ENCODE data around the gene TRAPPC12. TPM values are rescaled to one million over a fixed set of nuclear protein-coding genes. Genes with fewer than 3 reads are reported as not detected.
"Not testable (repeated sequence)": the region's sequence is repeated elsewhere in the genome, so short reads cannot be mapped to it uniquely, and the experiment has no call there.

The TRAPPC12 gene
- total and polyA plus RNA-seq, 4 experiments from 2014 or later: 18.0 to 137 (median 94.7) TPM

GRCh38 chr2:3354986-3355385 lies 24.5 kb upstream of the TRAPPC12 start:
- ChIA-PET CTCF (ENCODE audit: partially characterized antibody) (no interaction called here), POLR2A (ENCODE audit: partially characterized antibody) (no interaction called here)
- H3K4me3 Mint-ChIP-seq: no peak overlapping the region
- no peak overlapping the region for H3K27ac ChIP-seq (ENCODE audit: low read depth, low read length)
- intact Hi-C loops (cut with micrococcal nuclease): no loop called here
- peaks cover 6 to 27% (median 10%) of the 10 kb centered on the region in 4 donors for H3K4me1 Mint-ChIP-seq
- H3K4me1 ChIP-seq (ENCODE audit: insufficient read depth, low read length): no peaks in the 10 kb centered on the region
- H3K36me3 Mint-ChIP-seq: peaks cover 34 to 42% of the 10 kb centered on the region in 2 donors
- H3K9me3 Mint-ChIP-seq: peaks cover 0 to 15% (median 4%) of the 10 kb centered on the region in 8 donors
- H3K27me3 ChIP-seq (ENCODE audit: insufficient read depth, low read length): no peaks in the 10 kb centered on the region
- H3K36me3 ChIP-seq (ENCODE audit: insufficient read depth, low read length): peaks cover 8% of the 10 kb centered on the region
- H3K27ac Mint-ChIP-seq: no peak overlapping the region
- no peaks in the 10 kb centered on the region for H3K9me3 ChIP-seq (ENCODE audit: control insufficient read depth in 1 of 2, low read length in 2 of 2)
- H3K27me3 Mint-ChIP-seq: no peaks in the 10 kb centered on the region
- H3K4me3 ChIP-seq (ENCODE audit: low read length in 2 of 2): no peak overlapping the region
- no peak for DNase-seq

DNA sequence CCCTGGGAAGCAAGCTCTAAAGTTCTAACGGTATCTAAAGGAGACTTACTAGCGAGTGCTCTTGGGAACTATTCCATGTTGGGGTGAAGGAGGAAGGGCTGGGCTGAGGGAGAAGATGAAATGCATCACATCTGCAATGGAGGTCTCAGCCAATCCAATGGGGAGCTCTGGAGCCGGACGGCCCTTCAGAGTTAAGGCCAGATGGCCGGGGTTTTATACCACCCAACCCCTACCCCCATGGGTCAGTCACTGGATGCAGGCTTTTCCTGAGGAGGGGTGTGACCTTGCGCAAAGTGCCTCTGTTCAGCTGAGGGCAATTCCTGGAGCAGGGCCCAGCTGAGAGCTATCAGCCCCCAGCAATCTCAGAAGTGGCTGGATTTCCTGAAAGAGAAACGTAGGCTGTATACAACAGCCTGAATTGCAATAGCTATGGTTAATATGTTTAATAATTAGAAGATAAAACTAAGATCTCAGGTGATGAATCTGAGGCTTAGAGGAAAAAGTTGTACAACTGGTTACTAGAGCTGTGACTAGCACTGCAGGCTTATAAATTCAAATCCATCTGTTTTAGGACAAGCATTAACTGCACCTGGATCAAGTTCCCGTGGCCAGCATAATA lies 23.4 kb upstream of the TRAPPC12 start:
- no peak overlapping the region for H3K27ac Mint-ChIP-seq
- H3K36me3 Mint-ChIP-seq: peaks cover 25 to 32% of the 10 kb centered on the region in 2 donors
- no peaks in the 10 kb centered on the region for H3K27me3 ChIP-seq (ENCODE audit: insufficient read depth, low read length)
- POLR2A ChIA-PET (ENCODE audit: partially characterized antibody): no interaction called here
- no peak for DNase-seq
- H3K36me3 ChIP-seq (ENCODE audit: insufficient read depth, low read length): peaks cover 8% of the 10 kb centered on the region
- CTCF ChIA-PET (ENCODE audit: partially characterized antibody): no interaction called here
- no peaks in the 10 kb centered on the region for H3K4me1 ChIP-seq (ENCODE audit: insufficient read depth, low read length)
- H3K4me1 Mint-ChIP-seq: peaks cover 6 to 27% (median 12%) of the 10 kb centered on the region in 4 donors
- intact Hi-C loops (cut with micrococcal nuclease): no loop called here
- H3K4me3 ChIP-seq (ENCODE audit: low read length in 2 of 2): no peak overlapping the region
- H3K27me3 Mint-ChIP-seq: no peaks in the 10 kb centered on the region
- H3K9me3 Mint-ChIP-seq: peaks cover 0 to 7% (median 3%) of the 10 kb centered on the region in 8 donors
- no peaks in the 10 kb centered on the region for H3K9me3 ChIP-seq (ENCODE audit: control insufficient read depth in 1 of 2, low read length in 2 of 2)
- H3K4me3 Mint-ChIP-seq: no peak overlapping the region
- no peak overlapping the region for H3K27ac ChIP-seq (ENCODE audit: low read depth, low read length)

DNA sequence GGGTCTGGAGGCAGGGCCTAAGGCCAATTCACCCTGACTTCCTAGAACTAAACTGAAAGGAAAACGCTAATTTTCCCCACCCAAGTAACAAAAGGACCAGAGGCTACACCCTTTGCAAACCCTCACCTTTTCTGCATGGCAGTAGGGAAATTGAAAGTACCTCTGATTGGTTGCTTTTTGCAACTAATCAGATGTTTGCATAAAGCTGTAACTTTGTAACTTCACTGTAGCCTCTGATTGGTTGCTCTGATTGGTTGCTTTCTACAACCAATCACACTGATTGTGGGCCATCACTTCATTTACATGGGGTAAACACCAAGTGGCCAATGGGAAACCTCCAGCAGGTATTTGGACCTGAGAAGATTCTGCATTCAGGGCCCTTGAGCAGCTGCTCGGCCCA lies 22.7 kb upstream of the TRAPPC12 start:
- Histone ChIP-seq H3K9me3 (ENCODE audit: control insufficient read depth in 1 of 2, low read length in 2 of 2) (no peaks in the 10 kb centered on the region), H3K4me1 (ENCODE audit: insufficient read depth, low read length) (no peaks in the 10 kb centered on the region), H3K27me3 (ENCODE audit: insufficient read depth, low read length) (no peaks in the 10 kb centered on the region), H3K36me3 (ENCODE audit: insufficient read depth, low read length) (peaks cover 8% of the 10 kb centered on the region), H3K27ac (ENCODE audit: low read depth, low read length) (no peak overlapping the region), H3K4me3 (ENCODE audit: low read length in 2 of 2) (no peak overlapping the region)
- ChIA-PET POLR2A (ENCODE audit: partially characterized antibody) (no interaction called here), CTCF (ENCODE audit: partially characterized antibody) (no interaction called here)
- H3K9me3 Mint-ChIP-seq: peaks cover 0 to 7% (median 3%) of the 10 kb centered on the region in 8 donors
- peak overlapping the region in 1 of 7 donors; percentile 69 for H3K27ac Mint-ChIP-seq
- peaks cover 21 to 25% of the 10 kb centered on the region in 2 donors for H3K36me3 Mint-ChIP-seq
- H3K27me3 Mint-ChIP-seq: no peaks in the 10 kb centered on the region
- no peak overlapping the region for H3K4me3 Mint-ChIP-seq
- no peak for DNase-seq
- H3K4me1 Mint-ChIP-seq: peaks cover 6 to 27% (median 15%) of the 10 kb centered on the region in 4 donors
- intact Hi-C loops (cut with micrococcal nuclease): no loop called here

DNA sequence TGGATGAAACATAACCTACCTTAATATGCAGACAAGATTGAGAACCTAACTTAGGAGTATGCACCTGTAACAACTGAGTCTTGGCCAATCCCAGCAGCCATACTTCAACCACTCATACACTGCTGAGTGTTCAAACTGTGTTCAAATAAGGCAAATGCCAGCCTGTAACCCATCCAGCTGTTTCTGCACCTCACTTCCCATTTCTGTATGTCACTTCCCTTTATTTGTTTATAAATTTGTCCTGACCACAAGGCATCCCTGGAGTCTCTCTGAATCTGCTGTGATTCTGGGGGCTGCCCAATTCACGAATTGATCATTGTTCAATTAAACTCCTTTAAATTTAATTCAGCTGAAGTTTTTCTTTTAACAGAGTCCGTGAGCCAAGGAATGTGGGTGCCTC lies 22.0 kb upstream of the TRAPPC12 start:
- H3K4me1 ChIP-seq (ENCODE audit: insufficient read depth, low read length); POLR2A ChIA-PET (ENCODE audit: partially characterized antibody); H3K27ac ChIP-seq (ENCODE audit: low read depth, low read length); intact Hi-C loops (cut with micrococcal nuclease); H3K4me3 Mint-ChIP-seq; CTCF ChIA-PET (ENCODE audit: partially characterized antibody); H3K4me3 ChIP-seq (ENCODE audit: low read length in 2 of 2); H3K27me3 Mint-ChIP-seq; H3K9me3 Mint-ChIP-seq; H3K27me3 ChIP-seq (ENCODE audit: insufficient read depth, low read length); H3K9me3 ChIP-seq (ENCODE audit: control insufficient read depth in 1 of 2, low read length in 2 of 2); H3K36me3 ChIP-seq (ENCODE audit: insufficient read depth, low read length); DNase-seq: not testable (repeated sequence)
- Mint-ChIP-seq H3K4me1 (peaks cover 6 to 29% (median 18%) of the 10 kb centered on the region in 4 donors), H3K27ac (peak overlapping the region in 1 of 7 donors; percentile 46), H3K36me3 (peaks cover 19 to 21% of the 10 kb centered on the region in 2 donors)

DNA sequence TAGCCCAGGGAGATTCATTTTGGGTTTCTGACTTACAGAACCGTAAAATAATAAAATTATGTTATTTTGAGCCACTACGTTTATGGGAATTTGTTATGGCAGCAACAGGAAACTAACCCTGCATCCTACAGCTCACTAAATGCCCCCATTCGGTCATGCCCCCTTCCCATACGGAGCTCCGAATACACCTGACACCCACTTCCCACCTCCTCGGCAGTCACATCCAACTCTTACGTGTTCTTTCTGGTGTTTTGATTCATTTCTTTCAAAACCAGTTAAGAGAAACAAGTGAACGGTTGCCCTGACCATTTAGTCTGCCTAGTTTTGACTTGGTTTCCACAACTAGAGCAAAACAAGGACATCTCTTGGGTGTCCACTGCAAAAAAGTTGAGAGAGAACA lies 21.6 kb upstream of the TRAPPC12 start:
- H3K27ac Mint-ChIP-seq: peak overlapping the region in 2 of 7 donors; percentile 19 to 41
- Histone ChIP-seq H3K27me3 (ENCODE audit: insufficient read depth, low read length) (no peaks in the 10 kb centered on the region), H3K27ac (ENCODE audit: low read depth, low read length) (no peak overlapping the region), H3K4me3 (ENCODE audit: low read length in 2 of 2) (no peak overlapping the region), H3K9me3 (ENCODE audit: control insufficient read depth in 1 of 2, low read length in 2 of 2) (no peaks in the 10 kb centered on the region), H3K36me3 (ENCODE audit: insufficient read depth, low read length) (peaks cover 8% of the 10 kb centered on the region), H3K4me1 (ENCODE audit: insufficient read depth, low read length) (no peaks in the 10 kb centered on the region)
- intact Hi-C loops (cut with micrococcal nuclease): no loop called here
- peaks cover 6 to 34% (median 18%) of the 10 kb centered on the region in 4 donors for H3K4me1 Mint-ChIP-seq
- no peak overlapping the region for H3K4me3 Mint-ChIP-seq
- no peaks in the 10 kb centered on the region for H3K9me3 Mint-ChIP-seq
- no peaks in the 10 kb centered on the region for H3K27me3 Mint-ChIP-seq
- ChIA-PET CTCF (ENCODE audit: partially characterized antibody) (no interaction called here), POLR2A (ENCODE audit: partially characterized antibody) (no interaction called here)
- DNase-seq: no peak
- H3K36me3 Mint-ChIP-seq: peaks cover 14 to 17% of the 10 kb centered on the region in 2 donors

DNA sequence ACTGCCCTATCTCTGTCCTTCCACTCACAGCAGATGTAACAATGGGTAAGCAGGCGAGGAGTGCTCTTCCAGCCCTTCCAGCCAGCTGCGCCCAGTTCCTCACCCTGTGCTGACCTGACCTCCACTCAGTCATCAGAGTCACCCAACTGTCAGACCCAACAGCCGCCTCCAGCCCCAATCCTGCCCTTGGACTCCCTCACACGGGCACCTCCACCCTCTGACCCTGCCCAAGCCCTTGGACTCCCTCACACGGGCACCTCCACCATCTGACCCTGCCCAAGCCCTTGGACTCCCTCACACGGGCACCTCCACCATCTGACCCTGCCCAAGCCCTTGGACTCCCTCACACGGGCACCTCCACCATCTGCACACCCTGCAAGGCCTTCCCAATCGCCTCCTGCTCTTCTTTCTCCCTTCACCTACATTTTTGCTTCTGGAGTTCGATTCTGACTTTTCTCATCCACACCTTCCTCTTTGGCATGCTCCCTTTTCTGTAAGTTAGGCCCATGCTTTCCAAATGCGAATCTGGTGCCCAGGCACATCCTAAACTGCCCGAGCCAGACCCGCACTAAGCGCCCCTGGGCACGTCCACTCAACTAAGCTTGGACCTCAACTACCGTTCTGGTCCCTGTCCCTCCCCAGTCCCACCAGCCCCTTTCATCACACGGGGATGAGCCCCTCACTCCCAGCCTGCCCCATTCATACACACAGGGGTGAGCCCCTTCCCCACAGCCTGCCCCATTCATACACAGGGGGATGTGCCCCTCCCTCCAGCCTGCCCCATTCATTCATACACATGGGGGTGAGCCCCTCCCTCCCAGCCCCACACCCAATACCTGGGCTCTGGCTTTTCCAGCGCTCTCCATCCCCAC lies 17.7 kb upstream of the TRAPPC12 start:
- no peak for DNase-seq
- H3K27ac ChIP-seq (ENCODE audit: low read depth, low read length): no peak overlapping the region
- no peaks in the 10 kb centered on the region for H3K9me3 ChIP-seq (ENCODE audit: control insufficient read depth in 1 of 2, low read length in 2 of 2)
- Mint-ChIP-seq H3K9me3 (no peaks in the 10 kb centered on the region), H3K27me3 (no peaks in the 10 kb centered on the region), H3K36me3 (peaks cover 0 to 12% of the 10 kb centered on the region in 2 donors), H3K27ac (peak overlapping the region in 2 of 7 donors; percentile 20 to 42), H3K4me1 (peaks cover 11 to 40% (median 28%) of the 10 kb centered on the region in 4 donors), H3K4me3 (no peak overlapping the region)
- no peak overlapping the region for H3K4me3 ChIP-seq (ENCODE audit: low read length in 2 of 2)
- POLR2A ChIA-PET (ENCODE audit: partially characterized antibody): no interaction called here
- no peaks in the 10 kb centered on the region for H3K36me3 ChIP-seq (ENCODE audit: insufficient read depth, low read length)
- CTCF ChIA-PET (ENCODE audit: partially characterized antibody): no interaction called here
- H3K4me1 ChIP-seq (ENCODE audit: insufficient read depth, low read length): peaks cover 4% of the 10 kb centered on the region
- no peaks in the 10 kb centered on the region for H3K27me3 ChIP-seq (ENCODE audit: insufficient read depth, low read length)
- intact Hi-C loops (cut with micrococcal nuclease): no loop called here

- H3K27me3 ChIP-seq (ENCODE audit: insufficient read depth, low read length): no peaks in the 10 kb centered on the region
- no peaks in the 10 kb centered on the region for H3K9me3 ChIP-seq (ENCODE audit: control insufficient read depth in 1 of 2, low read length in 2 of 2)
- Mint-ChIP-seq H3K4me3 (no peak overlapping the region), H3K4me1 (peaks cover 12 to 29% (median 25%) of the 10 kb centered on the region in 4 donors), H3K27me3 (no peaks in the 10 kb centered on the region), H3K27ac (no peak overlapping the region), H3K9me3 (no peaks in the 10 kb centered on the region), H3K36me3 (peaks cover 4 to 15% of the 10 kb centered on the region in 2 donors)
- no peak overlapping the region for H3K27ac ChIP-seq (ENCODE audit: low read depth, low read length)
- intact Hi-C loops (cut with micrococcal nuclease): no loop called here
- no peak for DNase-seq
- POLR2A ChIA-PET (ENCODE audit: partially characterized antibody): interaction anchor here (1.8 kb wide), 1 partner anchor 12 kb away, joined by 5 read pairs; the partner anchor contains the start of gene EIPR1
- peaks cover 4% of the 10 kb centered on the region for H3K4me1 ChIP-seq (ENCODE audit: insufficient read depth, low read length)
- H3K36me3 ChIP-seq (ENCODE audit: insufficient read depth, low read length): no peaks in the 10 kb centered on the region
- CTCF ChIA-PET (ENCODE audit: partially characterized antibody): interaction anchor here (1.6 kb wide), 1 partner anchor 59 kb away, joined by 6 read pairs; no protein-coding TSS in a partner anchor
- H3K4me3 ChIP-seq (ENCODE audit: low read length in 2 of 2): no peak overlapping the region
Measured at GRCh38 chr2:3365219-3365618, 14.3 kb upstream of the TRAPPC12 start.
